ENCODE measurements around the gene EHBP1.

The EHBP1 gene

DNA sequence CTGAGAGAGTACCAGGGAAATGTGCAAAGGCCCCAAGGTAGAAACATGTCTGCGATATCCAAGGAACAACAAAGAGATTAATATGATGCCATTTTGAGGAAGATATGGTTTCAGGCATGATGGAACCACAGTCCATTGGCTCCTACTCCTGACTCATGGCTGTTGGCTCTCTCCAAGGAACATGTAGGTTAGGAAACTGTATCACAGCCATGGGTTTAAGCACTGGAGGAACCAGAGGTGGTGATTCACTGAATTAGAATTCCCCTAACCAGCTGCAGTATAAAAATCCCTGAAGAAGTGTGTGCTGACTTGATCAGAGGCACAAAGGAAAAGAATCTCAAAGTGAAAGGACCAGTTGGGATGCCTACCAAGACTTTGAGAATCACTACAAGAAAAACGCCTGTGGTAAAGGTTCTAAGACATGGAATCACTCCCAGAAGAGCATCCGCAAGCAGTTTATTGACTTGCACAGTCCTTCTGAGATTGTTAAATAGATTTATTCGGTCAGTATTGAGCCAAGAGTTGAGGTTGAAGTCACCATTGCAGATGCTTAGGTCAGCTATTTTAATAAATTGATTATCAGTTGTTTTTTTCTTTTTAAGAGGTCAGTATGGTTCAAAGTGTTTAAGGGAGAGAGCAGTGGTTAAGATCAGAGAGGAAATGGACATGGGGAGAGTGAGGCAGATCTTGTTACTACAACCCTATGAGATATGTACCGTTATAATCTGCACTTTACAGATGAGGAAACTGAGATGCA, 234.4 kb downstream of the EHBP1 start:
- no peaks in the 10 kb centered on the region for H4K20me1 ChIP-seq (ENCODE audit: control insufficient read depth, insufficient read depth, low read depth, low read length)
- H3K9me2 ChIP-seq (replicated peaks; ENCODE audit: control insufficient read depth, low read length): no peaks in the 10 kb centered on the region
- H3F3A ChIP-seq (ENCODE audit: control insufficient read depth, insufficient read depth): no peaks in the 10 kb centered on the region
- H3K79me2 ChIP-seq (ENCODE audit: control insufficient read depth, low read length): no peaks in the 10 kb centered on the region
- no peak overlapping the region for H3K27ac ChIP-seq (ENCODE audit: low read depth, low read length)
- no peaks in the 10 kb centered on the region for H3K27me3 ChIP-seq (ENCODE audit: control insufficient read depth, low read length)
- H3K36me3 ChIP-seq (ENCODE audit: control insufficient read depth, low read length): no peaks in the 10 kb centered on the region
- H3K9me3 ChIP-seq (ENCODE audit: control insufficient read depth, insufficient read depth, low read length): no peaks in the 10 kb centered on the region
- TF ChIP-seq EZH2phosphoT487 (IDR thresholded peaks at IDR 0.05; ENCODE audit: borderline replicate concordance, low read length): no peak
- TF ChIP-seq, protein P1, sequence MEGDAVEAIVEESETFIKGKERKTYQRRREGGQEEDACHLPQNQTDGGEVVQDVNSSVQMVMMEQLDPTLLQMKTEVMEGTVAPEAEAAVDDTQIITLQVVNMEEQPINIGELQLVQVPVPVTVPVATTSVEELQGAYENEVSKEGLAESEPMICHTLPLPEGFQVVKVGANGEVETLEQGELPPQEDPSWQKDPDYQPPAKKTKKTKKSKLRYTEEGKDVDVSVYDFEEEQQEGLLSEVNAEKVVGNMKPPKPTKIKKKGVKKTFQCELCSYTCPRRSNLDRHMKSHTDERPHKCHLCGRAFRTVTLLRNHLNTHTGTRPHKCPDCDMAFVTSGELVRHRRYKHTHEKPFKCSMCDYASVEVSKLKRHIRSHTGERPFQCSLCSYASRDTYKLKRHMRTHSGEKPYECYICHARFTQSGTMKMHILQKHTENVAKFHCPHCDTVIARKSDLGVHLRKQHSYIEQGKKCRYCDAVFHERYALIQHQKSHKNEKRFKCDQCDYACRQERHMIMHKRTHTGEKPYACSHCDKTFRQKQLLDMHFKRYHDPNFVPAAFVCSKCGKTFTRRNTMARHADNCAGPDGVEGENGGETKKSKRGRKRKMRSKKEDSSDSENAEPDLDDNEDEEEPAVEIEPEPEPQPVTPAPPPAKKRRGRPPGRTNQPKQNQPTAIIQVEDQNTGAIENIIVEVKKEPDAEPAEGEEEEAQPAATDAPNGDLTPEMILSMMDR (IDR thresholded peaks at IDR 0.05; ENCODE audit: low read depth, low read length, poor library complexity, severe bottlenecking): no peak
- no peaks in the 10 kb centered on the region for H3K4me1 ChIP-seq (ENCODE audit: control insufficient read depth, low read length)
- no peak overlapping the region for H3K4me3 ChIP-seq (ENCODE audit: low read length)
- H3K4me2 ChIP-seq (ENCODE audit: low read length): no peak overlapping the region

DNA sequence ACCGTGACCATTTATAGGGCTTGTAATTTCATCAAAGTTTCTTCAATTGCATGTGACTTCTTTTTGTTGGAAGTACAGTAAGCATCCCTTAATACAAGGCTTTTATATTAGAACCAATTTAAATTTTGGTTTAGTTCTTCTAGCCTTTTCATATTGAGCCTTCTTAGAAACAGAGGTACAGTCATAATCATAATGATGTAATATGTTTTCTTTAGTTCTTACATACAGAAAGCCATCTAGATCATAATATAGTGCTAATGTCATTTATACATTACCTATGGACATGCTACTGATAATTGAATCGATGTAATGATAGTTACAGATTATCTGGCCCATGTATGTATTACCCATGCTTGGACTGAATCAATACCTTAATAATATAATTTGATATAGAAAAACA, 235.2 kb downstream of the EHBP1 start:
- Histone ChIP-seq H3K27me3 (ENCODE audit: control insufficient read depth, low read length) (no peaks in the 10 kb centered on the region), H3K79me2 (ENCODE audit: control insufficient read depth, low read length) (no peaks in the 10 kb centered on the region), H3K4me3 (ENCODE audit: low read length) (no peak overlapping the region), H3F3A (ENCODE audit: control insufficient read depth, insufficient read depth) (no peaks in the 10 kb centered on the region), H3K4me1 (ENCODE audit: control insufficient read depth, low read length) (no peaks in the 10 kb centered on the region), H4K20me1 (ENCODE audit: control insufficient read depth, insufficient read depth, low read depth, low read length) (no peaks in the 10 kb centered on the region), H3K4me2 (ENCODE audit: low read length) (no peak overlapping the region), H3K9me3 (ENCODE audit: control insufficient read depth, insufficient read depth, low read length) (no peaks in the 10 kb centered on the region), H3K27ac (ENCODE audit: low read depth, low read length) (no peak overlapping the region), H3K36me3 (ENCODE audit: control insufficient read depth, low read length) (no peaks in the 10 kb centered on the region), H3K9me2 (replicated peaks; ENCODE audit: control insufficient read depth, low read length) (no peaks in the 10 kb centered on the region)
- TF ChIP-seq, protein P1 (IDR thresholded peaks at IDR 0.05; ENCODE audit: low read depth, low read length, poor library complexity, severe bottlenecking): no peak
- no peak for TF ChIP-seq EZH2phosphoT487 (IDR thresholded peaks at IDR 0.05; ENCODE audit: borderline replicate concordance, low read length)

DNA sequence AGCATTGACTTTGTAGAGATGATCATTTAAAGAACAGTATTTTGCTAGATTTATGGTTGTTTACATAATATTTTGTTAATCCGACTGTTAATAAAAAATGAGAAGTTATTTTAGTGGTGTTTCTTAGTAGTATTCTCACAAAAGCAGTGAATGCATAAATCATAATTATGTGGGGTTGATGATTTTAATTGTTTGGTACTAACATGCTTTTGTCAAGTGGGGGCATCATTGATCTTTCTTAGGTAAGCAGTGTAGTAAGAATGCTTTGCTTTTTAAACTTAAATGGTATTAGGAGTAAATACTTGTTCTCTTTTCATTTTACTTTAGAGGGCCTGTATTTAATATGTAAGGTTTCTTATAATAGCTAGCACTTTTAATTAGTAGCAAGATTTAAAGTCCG, 235.9 kb downstream of the EHBP1 start:
- Histone ChIP-seq H3K79me2 (ENCODE audit: control insufficient read depth, low read length) (no peaks in the 10 kb centered on the region), H3F3A (ENCODE audit: control insufficient read depth, insufficient read depth) (no peaks in the 10 kb centered on the region), H3K36me3 (ENCODE audit: control insufficient read depth, low read length) (no peaks in the 10 kb centered on the region), H3K27ac (ENCODE audit: low read depth, low read length) (no peak overlapping the region), H3K9me3 (ENCODE audit: control insufficient read depth, insufficient read depth, low read length) (no peaks in the 10 kb centered on the region), H3K27me3 (ENCODE audit: control insufficient read depth, low read length) (no peaks in the 10 kb centered on the region), H3K4me1 (ENCODE audit: control insufficient read depth, low read length) (no peaks in the 10 kb centered on the region), H3K9me2 (replicated peaks; ENCODE audit: control insufficient read depth, low read length) (no peaks in the 10 kb centered on the region), H4K20me1 (ENCODE audit: control insufficient read depth, insufficient read depth, low read depth, low read length) (no peaks in the 10 kb centered on the region), H3K4me2 (ENCODE audit: low read length) (no peak overlapping the region), H3K4me3 (ENCODE audit: low read length) (no peak overlapping the region)
- TF ChIP-seq, protein P1 (IDR thresholded peaks at IDR 0.05; ENCODE audit: low read depth, low read length, poor library complexity, severe bottlenecking): no peak
- TF ChIP-seq EZH2phosphoT487 (IDR thresholded peaks at IDR 0.05; ENCODE audit: borderline replicate concordance, low read length): no peak
